T-helper 17 cell (primary cell): ENCODE results near the gene NTSR2. TPM values are rescaled to one million over a fixed set of nuclear protein-coding genes. Genes with fewer than 3 reads are reported as not detected.

ENCODE experiments used
- ATAC-seq: fragments of 150-1000 bp; cut with Tn5 transposase; 2 replicates; pipeline ENCODE4 v1.10.0; 2021; ENCODE audit warnings: mild to moderate bottlenecking, moderate library complexity
- DNase-seq, 3 donors: peaks; one replicate each; pipeline versions ENCODE4 v3.0.0 to v3.0.0-alpha.2; 2020 to 2021
- H3K9me3 ChIP-seq: one replicate; pipeline ENCODE4 v1.7.0; 2013; ENCODE audit warnings: low read length, mild to moderate bottlenecking; ENCODE audit not compliant: control insufficient read depth, poor library complexity, severe bottlenecking
- H3K27ac Mint-ChIP-seq: one replicate; pipeline ENCODE4 v1.8.0; 2022; ENCODE audit warnings: mild to moderate bottlenecking, moderate library complexity, mixed read lengths
- H3K27me3 Mint-ChIP-seq: one replicate; pipeline ENCODE4 v1.8.0; 2022; ENCODE audit warnings: mixed read lengths
- H3K36me3 Mint-ChIP-seq: one replicate; pipeline ENCODE4 v1.8.0; 2022; ENCODE audit warnings: low read depth, mixed read lengths
- H3K4me1 Mint-ChIP-seq: one replicate; pipeline ENCODE4 v1.8.0; 2022; ENCODE audit warnings: mild to moderate bottlenecking, mixed read lengths
- H3K4me3 Mint-ChIP-seq: one replicate; pipeline ENCODE4 v1.8.0; 2022; ENCODE audit warnings: mild to moderate bottlenecking, moderate library complexity, mixed read lengths
- total RNA-seq, 4 donors: library from RNA in 2 of 4; stranded (reverse) in 2 of 4; gene quantifications; one replicate each; pipeline ENCODE4 v1.2.3 and lab custom pipeline; 2022 to 2026

NTSR2 gene
- total RNA-seq, 2 donors from 2014 or later = not detected

DNA sequence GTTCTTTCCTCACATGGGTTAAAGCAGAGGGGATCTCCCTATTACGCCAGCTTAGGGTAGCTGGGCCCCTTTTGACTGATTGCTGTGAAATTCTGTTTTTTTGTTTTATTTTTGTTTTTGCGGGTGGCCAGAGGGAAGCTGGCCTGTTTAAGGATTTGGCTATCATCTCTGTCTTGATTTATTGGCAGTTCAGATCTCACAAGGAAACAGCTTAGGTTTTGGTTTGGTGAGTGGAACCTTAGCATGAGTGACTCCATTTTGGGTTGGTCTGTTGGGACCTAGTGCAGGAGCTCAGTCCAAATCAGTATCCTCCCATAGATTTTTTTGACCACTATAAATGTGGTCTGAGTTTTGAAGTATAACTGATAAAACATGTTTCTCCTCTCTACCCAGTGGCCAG is 25.6 kb upstream of the NTSR2 start:
- ATAC-seq (no peak), DNase-seq (no peak)
- Mint-ChIP-seq H3K27ac (no peak overlapping the region), H3K4me3 (no peak overlapping the region), H3K4me1 (peaks cover 6% of the 10 kb centered on the region), H3K27me3 (no peaks in the 10 kb centered on the region), H3K36me3 (no peaks in the 10 kb centered on the region)
- H3K9me3 ChIP-seq = no peaks in the 10 kb centered on the region

- Mint-ChIP-seq H3K27me3 (no peaks in the 10 kb centered on the region), H3K4me1 (peaks cover 14% of the 10 kb centered on the region), H3K36me3 (no peaks in the 10 kb centered on the region), H3K27ac (peak overlapping the region; percentile 41), H3K4me3 (peak overlapping the region; percentile 41)
- ATAC-seq = peak; percentile 76
- no peaks in the 10 kb centered on the region for H3K9me3 ChIP-seq
- DNase-seq = peak; percentile 28 to 43 (median 38)
These were observed 23.0 kb upstream of the NTSR2 start for GRCh38 chr2:11692966-11693521.

- Mint-ChIP-seq H3K27ac (no peak overlapping the region), H3K4me1 (peaks cover 15% of the 10 kb centered on the region), H3K36me3 (peaks cover 2% of the 10 kb centered on the region), H3K27me3 (peaks cover 1% of the 10 kb centered on the region), H3K4me3 (no peak overlapping the region)
- ATAC-seq (no peak), DNase-seq (no peak)
- H3K9me3 ChIP-seq = no peaks in the 10 kb centered on the region
These were observed 21.2 kb upstream of the NTSR2 start for GRCh38 chr2:11691076-11691660.

DNA sequence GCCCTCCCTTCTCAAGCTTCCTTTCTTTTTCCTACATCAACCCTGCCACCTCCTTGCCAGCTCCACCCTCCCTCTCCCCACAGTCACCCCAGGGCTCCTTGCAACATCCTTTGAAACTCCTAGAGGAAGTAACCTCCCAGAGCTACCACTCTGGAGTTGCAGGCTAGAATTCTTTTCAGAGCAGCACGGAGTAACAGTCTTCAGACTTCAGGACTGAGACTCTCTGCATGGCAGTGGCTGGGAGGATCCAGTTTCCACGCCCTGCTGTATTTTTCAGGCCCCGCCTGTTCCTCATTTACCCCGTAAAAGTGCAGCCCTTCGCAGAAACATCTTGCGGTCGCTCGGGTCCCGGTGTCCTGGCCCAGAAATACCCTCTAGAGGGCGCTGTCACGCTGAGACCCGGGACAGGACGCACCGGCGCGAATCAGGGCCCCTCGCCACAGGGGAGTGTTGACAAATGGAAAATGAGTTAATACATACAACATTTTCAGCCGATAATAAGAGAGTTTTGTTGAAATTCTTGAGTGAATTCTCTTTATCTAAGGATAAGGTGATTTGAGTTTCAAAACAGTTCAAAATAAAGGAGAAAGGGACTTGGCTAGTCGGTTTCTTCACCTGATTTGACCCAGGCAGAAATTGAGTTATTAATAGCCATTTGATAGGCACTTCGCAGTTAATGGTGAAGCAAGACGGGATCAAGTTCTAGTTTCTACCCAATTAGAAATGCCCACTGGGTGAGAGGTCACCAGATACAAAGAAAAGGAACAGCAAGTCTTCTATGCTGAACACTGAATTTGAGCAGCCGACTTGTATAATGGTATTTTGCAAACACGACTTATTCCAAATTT is 18.5 kb upstream of the NTSR2 start:
- H3K27ac Mint-ChIP-seq = peak overlapping the region; percentile 69
- H3K36me3 Mint-ChIP-seq = peaks cover 5% of the 10 kb centered on the region
- H3K9me3 ChIP-seq = no peaks in the 10 kb centered on the region
- H3K4me3 Mint-ChIP-seq = peak overlapping the region; percentile 71
- peaks cover 16% of the 10 kb centered on the region for H3K4me1 Mint-ChIP-seq
- peak; percentile 92 for ATAC-seq
- DNase-seq = peak; percentile 63 to 74 (median 66)
- H3K27me3 Mint-ChIP-seq = peaks cover 15% of the 10 kb centered on the region

GRCh38 chr2:11687736-11688135 is 17.7 kb upstream of the NTSR2 start:
- no peak overlapping the region for H3K27ac Mint-ChIP-seq
- DNase-seq = no peak
- peak overlapping the region; percentile 71 for H3K4me3 Mint-ChIP-seq
- peaks cover 5% of the 10 kb centered on the region for H3K36me3 Mint-ChIP-seq
- H3K4me1 Mint-ChIP-seq = peaks cover 16% of the 10 kb centered on the region
- no peaks in the 10 kb centered on the region for H3K9me3 ChIP-seq
- ATAC-seq = no peak
- peaks cover 22% of the 10 kb centered on the region for H3K27me3 Mint-ChIP-seq

DNA sequence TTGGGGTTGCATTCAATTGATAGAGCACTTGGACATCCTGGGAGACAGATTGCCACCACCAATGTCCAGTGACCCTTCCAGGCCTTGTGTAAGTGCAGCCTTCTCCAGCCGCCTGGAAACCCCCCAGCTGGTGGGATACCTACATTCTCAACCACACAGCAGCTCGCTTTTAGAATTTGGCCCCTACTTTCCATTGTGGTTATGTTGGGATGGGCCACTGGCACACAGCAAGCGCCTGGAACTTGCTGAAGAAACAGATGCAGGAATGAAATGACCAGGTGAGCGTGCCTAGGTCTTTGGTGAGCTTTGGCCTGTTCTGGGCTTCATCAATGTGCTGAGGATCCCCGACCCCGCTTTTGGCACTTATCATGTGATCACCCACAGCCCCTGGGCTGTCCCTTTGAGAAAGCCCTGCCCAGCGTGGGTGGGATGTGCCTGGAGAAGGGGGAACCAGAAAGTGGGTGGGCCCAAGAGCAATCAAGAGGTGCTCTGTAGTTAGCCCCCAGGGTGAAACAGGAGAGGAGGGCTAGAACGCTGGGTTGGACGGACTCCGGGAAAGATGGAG is 16.0 kb upstream of the NTSR2 start:
- Mint-ChIP-seq H3K4me1 (peaks cover 20% of the 10 kb centered on the region), H3K27me3 (peaks cover 30% of the 10 kb centered on the region), H3K27ac (no peak overlapping the region), H3K4me3 (no peak overlapping the region), H3K36me3 (peaks cover 5% of the 10 kb centered on the region)
- ATAC-seq (no peak), DNase-seq (no peak)
- H3K9me3 ChIP-seq = no peaks in the 10 kb centered on the region

GRCh38 chr2:11684894-11685460 is 15.0 kb upstream of the NTSR2 start:
- Mint-ChIP-seq H3K27ac (no peak overlapping the region), H3K27me3 (peaks cover 30% of the 10 kb centered on the region), H3K4me1 (peaks cover 20% of the 10 kb centered on the region), H3K4me3 (peak overlapping the region; percentile 49), H3K36me3 (peaks cover 5% of the 10 kb centered on the region)
- no peaks in the 10 kb centered on the region for H3K9me3 ChIP-seq
- DNase-seq (no peak), ATAC-seq (no peak)

DNA sequence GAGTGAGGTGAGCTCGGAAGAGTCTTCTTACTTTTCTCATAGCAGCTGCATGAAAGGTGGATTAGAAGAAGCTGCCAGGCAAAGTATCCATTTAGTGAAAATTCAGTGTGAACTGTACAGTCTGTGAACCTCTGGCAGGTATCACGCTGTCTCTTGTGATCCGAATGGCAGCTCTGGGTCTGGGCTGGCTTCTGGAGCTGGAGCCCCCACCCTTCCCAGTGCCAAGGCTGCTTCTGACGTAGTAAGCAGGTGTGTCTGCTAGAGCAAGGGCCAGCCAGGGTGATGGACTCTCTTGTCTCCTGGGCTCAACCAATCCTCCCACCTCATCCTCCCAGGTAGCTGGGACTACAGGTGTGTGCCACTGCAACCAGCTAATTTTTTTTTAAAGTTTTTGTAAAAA is 14.0 kb upstream of the NTSR2 start:
- Mint-ChIP-seq H3K4me1 (peaks cover 20% of the 10 kb centered on the region), H3K27me3 (peaks cover 32% of the 10 kb centered on the region), H3K4me3 (no peak overlapping the region), H3K36me3 (peaks cover 5% of the 10 kb centered on the region), H3K27ac (no peak overlapping the region)
- no peaks in the 10 kb centered on the region for H3K9me3 ChIP-seq
- ATAC-seq = no peak
- DNase-seq = no peak

DNA sequence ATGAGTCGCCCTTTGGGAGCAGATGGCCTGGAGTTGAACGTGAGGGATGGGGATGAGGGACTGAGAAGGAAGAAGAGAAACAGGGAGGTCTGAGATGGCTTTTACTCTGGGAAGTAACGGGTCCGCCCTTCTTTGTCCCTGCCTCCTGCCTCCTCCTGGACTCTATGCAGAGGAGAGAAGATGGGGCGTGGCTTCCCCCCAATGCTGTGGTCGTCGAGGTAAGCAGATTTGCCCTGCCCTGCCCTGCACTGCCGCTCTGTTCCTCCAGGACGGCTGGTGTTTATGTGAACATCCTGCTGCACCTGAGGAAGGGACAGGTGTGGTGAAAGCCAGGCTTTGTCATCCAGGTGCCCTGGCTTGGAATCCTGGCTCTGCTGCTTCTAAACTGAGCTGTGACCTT is 13.5 kb upstream of the NTSR2 start:
- H3K27ac Mint-ChIP-seq = no peak overlapping the region
- H3K27me3 Mint-ChIP-seq = peaks cover 37% of the 10 kb centered on the region
- peaks cover 17% of the 10 kb centered on the region for H3K4me1 Mint-ChIP-seq
- no peaks in the 10 kb centered on the region for H3K9me3 ChIP-seq
- DNase-seq = no peak
- no peak overlapping the region for H3K4me3 Mint-ChIP-seq
- peaks cover 5% of the 10 kb centered on the region for H3K36me3 Mint-ChIP-seq
- ATAC-seq = no peak

- Mint-ChIP-seq H3K4me1 (peaks cover 12% of the 10 kb centered on the region), H3K4me3 (no peak overlapping the region), H3K36me3 (peaks cover 5% of the 10 kb centered on the region), H3K27me3 (peaks cover 46% of the 10 kb centered on the region), H3K27ac (no peak overlapping the region)
- H3K9me3 ChIP-seq = no peaks in the 10 kb centered on the region
- DNase-seq = no peak
- no peak for ATAC-seq
These were observed 12.6 kb upstream of the NTSR2 start for GRCh38 chr2:11682590-11682915.

GRCh38 chr2:11681722-11682589 is 12.0 kb upstream of the NTSR2 start:
- DNase-seq = peak; percentile 30 to 56 (median 42)
- H3K4me3 Mint-ChIP-seq = no peak overlapping the region
- H3K9me3 ChIP-seq = no peaks in the 10 kb centered on the region
- H3K36me3 Mint-ChIP-seq = peaks cover 5% of the 10 kb centered on the region
- H3K4me1 Mint-ChIP-seq = peaks cover 12% of the 10 kb centered on the region
- ATAC-seq = peak; percentile 80
- H3K27ac Mint-ChIP-seq = no peak overlapping the region
- peaks cover 51% of the 10 kb centered on the region for H3K27me3 Mint-ChIP-seq

- Mint-ChIP-seq H3K36me3 (peaks cover 3% of the 10 kb centered on the region), H3K27ac (no peak overlapping the region), H3K4me1 (peaks cover 12% of the 10 kb centered on the region)
These were observed 11.1 kb upstream of the NTSR2 start for GRCh38 chr2:11680901-11681721.

More at GRCh38 chr2:11680901-11681721, 11.1 kb upstream of the NTSR2 start:
- no peaks in the 10 kb centered on the region for H3K9me3 ChIP-seq
- Mint-ChIP-seq H3K4me3 (no peak overlapping the region), H3K27me3 (peaks cover 58% of the 10 kb centered on the region)
- ATAC-seq = no peak
- DNase-seq = no peak
